Measurements from ENCODE around the gene PPFIBP1. TPM values are rescaled to one million over a fixed set of nuclear protein-coding genes. Genes with fewer than 3 reads are reported as not detected.

The PPFIBP1 gene
- total and polyA plus RNA-seq, 2 of the 8 experiments (the other 6 are each of a cell fraction or from before 2014, with no cell fraction given) = 7.7 to 31.3 TPM

DNA sequence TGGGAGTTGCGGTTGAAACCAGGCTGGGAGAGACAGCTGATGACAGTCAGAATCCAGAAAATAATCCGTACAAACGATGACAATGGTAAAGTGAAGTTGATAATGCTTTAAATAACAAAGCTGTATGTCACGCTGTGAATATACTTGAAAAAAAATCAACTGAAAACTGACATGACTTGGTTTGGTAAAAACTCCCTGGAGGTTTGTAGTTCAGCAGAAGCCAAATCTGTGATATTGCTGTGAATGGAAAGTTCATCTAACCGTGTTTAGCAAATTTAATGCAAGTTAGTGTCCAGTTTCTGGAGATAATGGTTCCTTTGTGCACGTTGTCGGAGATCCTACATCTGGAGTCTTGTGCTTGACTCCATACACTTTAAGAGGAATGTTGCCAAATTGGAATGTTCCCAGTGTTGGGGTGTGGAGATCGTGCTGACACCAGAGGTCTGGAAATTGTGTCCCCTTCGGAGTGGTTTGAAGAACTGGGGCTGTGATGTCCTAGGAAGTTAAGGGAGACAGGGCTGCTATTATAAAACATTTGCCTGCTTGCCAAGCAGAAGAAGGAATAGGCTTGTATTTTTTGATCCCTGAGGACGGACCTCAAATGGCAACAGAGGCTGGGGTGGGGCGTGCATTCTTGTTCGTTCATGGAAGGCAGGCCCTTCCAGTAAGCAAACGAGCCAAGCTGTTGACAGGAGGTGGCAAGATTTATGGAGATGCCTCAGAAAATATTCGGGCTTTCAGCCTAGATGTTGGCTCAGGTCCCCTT, 30.6 kb downstream of the PPFIBP1 start:
- Histone ChIP-seq H3K4ac (replicated peaks; ENCODE audit: insufficient read length, low read depth, low read length) (no peak overlapping the region), H3K14ac (ENCODE audit: insufficient read length) (no peak overlapping the region), H3K9ac (replicated peaks in 1 of 4; ENCODE audit: extremely low read depth in 1 of 4, low read depth in 3 of 4, low read length in 3 of 4) (no peak overlapping the region), H3K4me3 (ENCODE audit: extremely low read depth in 1 of 4, insufficient read depth in 2 of 4, low read depth in 3 of 4, low read length in 4 of 4) (no peak overlapping the region), H2BK5ac (ENCODE audit: low read depth, low read length) (no peak overlapping the region), H3K4me1 (replicated peaks in 1 of 4; ENCODE audit: control insufficient read depth in 3 of 4, insufficient read depth in 4 of 4, low read length in 3 of 4) (peaks cover 2 to 9% (median 3%) of the 10 kb centered on the region in 4 experiments; a peak in 2 of 7 replicates), H3K23ac (ENCODE audit: insufficient read length) (no peak overlapping the region), H4K91ac (replicated peaks; ENCODE audit: insufficient read length, low read length) (no peak overlapping the region), H2BK12ac (ENCODE audit: low read depth, low read length) (no peak overlapping the region), H3K4me2 (ENCODE audit: insufficient read depth in 1 of 2, low read depth in 2 of 2, low read length in 2 of 2) (no peak overlapping the region), H3K18ac (ENCODE audit: extremely low read depth, low read length) (no peak overlapping the region), H3K56ac (replicated peaks; ENCODE audit: insufficient read length, low read depth, low read length) (no peak overlapping the region), H3K27me3 (replicated peaks in 1 of 4; ENCODE audit: control insufficient read depth in 3 of 4, extremely low read depth in 1 of 4, insufficient read depth in 3 of 4, low read length in 3 of 4) (no peaks in the 10 kb centered on the region), H3K23me2 (ENCODE audit: low read depth, low read length) (no peaks in the 10 kb centered on the region), H3K79me1 (ENCODE audit: low read depth, low read length) (no peaks in the 10 kb centered on the region; the same call in none of the 2 replicates), H3K9me3 (ENCODE audit: insufficient read depth in 2 of 2, low read depth in 1 of 2, low read length in 1 of 2) (no peaks in the 10 kb centered on the region), H3K79me2 (ENCODE audit: control insufficient read depth in 1 of 2, insufficient read depth in 2 of 2, low read length in 2 of 2) (peaks cover 0 to 7% of the 10 kb centered on the region in 2 experiments; a peak in 1 of 4 replicates), H3K36me3 (ENCODE audit: control insufficient read depth in 2 of 4, insufficient read depth in 4 of 4, low read length in 3 of 4) (no peaks in the 10 kb centered on the region), H4K5ac (ENCODE audit: insufficient read length, low read depth, low read length) (no peak overlapping the region), H2AFZ (ENCODE audit: low read length) (no peak overlapping the region), H4K20me1 (replicated peaks in 1 of 2; ENCODE audit: control insufficient read depth in 1 of 2, insufficient read depth in 2 of 2, low read length in 2 of 2) (peaks cover 0 to 2% of the 10 kb centered on the region in 2 experiments), H2BK20ac (ENCODE audit: low read length) (no peak overlapping the region), H2BK120ac (replicated peaks; ENCODE audit: low read depth, low read length) (no peak overlapping the region), H2BK15ac (ENCODE audit: low read length) (no peak overlapping the region), H2AK5ac (ENCODE audit: low read depth, low read length) (no peak overlapping the region), H3K27ac (ENCODE audit: low read depth, low read length) (no peak overlapping the region), H4K8ac (ENCODE audit: extremely low read depth, insufficient read depth, low read length) (no peak overlapping the region)
- DNase-seq (ENCODE audit: low read depth in 1 of 2, low spot score in 2 of 2) (no peak), FAIRE-seq (no peak)
- ChIA-PET POLR2A (ENCODE audit: partially characterized antibody) (interaction anchor here (1.2 kb wide), 1 partner anchor 31 kb away, joined by 4 read pairs; the partner anchor contains the start of gene PPFIBP1), CTCF (ENCODE audit: partially characterized antibody) (interaction anchor here (1.4 to 2.7 kb wide), 4 partner anchors 8 to 129 kb away, joined by 4 to 9 read pairs (median 8); no protein-coding TSS in a partner anchor)
- WGBS, 2 experiments (ENCODE audit: extremely low coverage in 1 of 2, insufficient coverage in 1 of 2, insufficient read length in 1 of 2, insufficient replicate concordance in 2 of 2, low coverage in 1 of 2, low lambda C conversion rate in 2 of 2, missing lambda C conversion rate in 1 of 2) = 86% methylated on average over 14 of the region's 14 CpGs; no CpG with 5 or more reads in 1 of the 2 experiments
- TF ChIP-seq ZNF274 (IDR thresholded peaks at IDR 0.05; ENCODE audit: borderline replicate concordance, extremely low read depth, low read length) = no peak
- TF ChIP-seq, protein P1, sequence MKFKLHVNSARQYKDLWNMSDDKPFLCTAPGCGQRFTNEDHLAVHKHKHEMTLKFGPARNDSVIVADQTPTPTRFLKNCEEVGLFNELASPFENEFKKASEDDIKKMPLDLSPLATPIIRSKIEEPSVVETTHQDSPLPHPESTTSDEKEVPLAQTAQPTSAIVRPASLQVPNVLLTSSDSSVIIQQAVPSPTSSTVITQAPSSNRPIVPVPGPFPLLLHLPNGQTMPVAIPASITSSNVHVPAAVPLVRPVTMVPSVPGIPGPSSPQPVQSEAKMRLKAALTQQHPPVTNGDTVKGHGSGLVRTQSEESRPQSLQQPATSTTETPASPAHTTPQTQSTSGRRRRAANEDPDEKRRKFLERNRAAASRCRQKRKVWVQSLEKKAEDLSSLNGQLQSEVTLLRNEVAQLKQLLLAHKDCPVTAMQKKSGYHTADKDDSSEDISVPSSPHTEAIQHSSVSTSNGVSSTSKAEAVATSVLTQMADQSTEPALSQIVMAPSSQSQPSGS (IDR thresholded peaks at IDR 0.05; ENCODE audit: low read length) = no peak
- TF ChIP-seq TEAD4 (IDR thresholded peaks at IDR 0.05; ENCODE audit: low read depth, low read length) = no peak
- TF ChIP-seq HDAC2 (IDR thresholded peaks at IDR 0.05; ENCODE audit: borderline replicate concordance in 1 of 2, low read depth in 2 of 2, low read length in 2 of 2) = no peak
- no peak for TF ChIP-seq RNF2 (IDR thresholded peaks at IDR 0.05; ENCODE audit: borderline replicate concordance, low read depth, low read length, missing control alignments, poor library complexity, severe bottlenecking)
- no peak for TF ChIP-seq BRCA1 (IDR thresholded peaks at IDR 0.05; ENCODE audit: low read depth, low read length)
- TF ChIP-seq, protein P2, sequence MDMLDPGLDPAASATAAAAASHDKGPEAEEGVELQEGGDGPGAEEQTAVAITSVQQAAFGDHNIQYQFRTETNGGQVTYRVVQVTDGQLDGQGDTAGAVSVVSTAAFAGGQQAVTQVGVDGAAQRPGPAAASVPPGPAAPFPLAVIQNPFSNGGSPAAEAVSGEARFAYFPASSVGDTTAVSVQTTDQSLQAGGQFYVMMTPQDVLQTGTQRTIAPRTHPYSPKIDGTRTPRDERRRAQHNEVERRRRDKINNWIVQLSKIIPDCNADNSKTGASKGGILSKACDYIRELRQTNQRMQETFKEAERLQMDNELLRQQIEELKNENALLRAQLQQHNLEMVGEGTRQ (IDR thresholded peaks at IDR 0.05; ENCODE audit: low read length) = no peak
- TF ChIP-seq POLR2AphosphoS5 (IDR thresholded peaks at IDR 0.05; ENCODE audit: low read depth, low read length) = no peak
- TF ChIP-seq CREB1 (IDR thresholded peaks at IDR 0.05) = no peak

Data from H1 (cell line).